GM18511 (cell line): ENCODE measurements around the gene ARHGEF19.

Experiments
- ATAC-seq: cut with Tn5 transposase; IDR thresholded peaks from one replicate; pipeline ENCODE4 v1.9.1; 2021; ENCODE audit warnings: mild to moderate bottlenecking, moderate library complexity; ENCODE audit not compliant: unreplicated experiment

ARHGEF19 gene

DNA sequence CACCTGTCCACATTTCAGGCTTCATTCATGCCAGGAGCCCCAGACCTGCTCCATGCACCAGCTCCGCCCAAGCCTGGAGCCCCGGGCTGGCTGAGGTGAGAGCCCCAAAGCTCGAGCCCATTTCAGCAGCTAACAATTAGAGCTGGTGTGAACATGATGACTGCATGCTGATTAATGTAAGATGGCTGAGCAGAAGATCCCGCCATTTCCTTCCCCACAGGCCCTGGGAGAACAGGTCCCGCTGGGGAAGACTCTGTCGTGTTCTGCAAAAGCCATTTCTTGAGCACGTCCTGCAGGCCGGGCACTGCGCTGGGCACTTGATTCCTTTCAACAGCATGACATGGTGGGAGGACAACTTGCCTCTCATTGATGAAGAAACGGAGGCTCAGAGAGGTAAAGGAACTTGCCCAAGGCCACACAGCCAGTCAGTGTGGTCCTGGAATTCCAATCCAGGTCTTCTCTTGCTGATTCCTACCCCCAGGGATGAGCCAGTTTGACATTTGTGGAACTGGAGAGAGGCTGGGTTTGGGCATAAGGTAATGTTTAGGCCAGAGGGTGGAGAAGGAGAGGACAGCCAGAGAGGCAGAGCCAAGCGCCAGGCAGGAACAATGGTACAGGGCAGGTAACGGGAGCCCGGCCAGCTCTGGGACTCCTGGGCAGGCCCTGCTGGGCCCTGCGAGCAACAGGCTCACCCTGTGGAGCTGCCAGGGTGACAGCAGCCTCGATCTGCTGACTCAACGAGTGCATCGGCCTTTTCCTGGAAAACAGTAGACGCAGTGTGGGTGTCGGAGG is 28.5 kb downstream of the ARHGEF19 start:
- no peak for ATAC-seq

DNA sequence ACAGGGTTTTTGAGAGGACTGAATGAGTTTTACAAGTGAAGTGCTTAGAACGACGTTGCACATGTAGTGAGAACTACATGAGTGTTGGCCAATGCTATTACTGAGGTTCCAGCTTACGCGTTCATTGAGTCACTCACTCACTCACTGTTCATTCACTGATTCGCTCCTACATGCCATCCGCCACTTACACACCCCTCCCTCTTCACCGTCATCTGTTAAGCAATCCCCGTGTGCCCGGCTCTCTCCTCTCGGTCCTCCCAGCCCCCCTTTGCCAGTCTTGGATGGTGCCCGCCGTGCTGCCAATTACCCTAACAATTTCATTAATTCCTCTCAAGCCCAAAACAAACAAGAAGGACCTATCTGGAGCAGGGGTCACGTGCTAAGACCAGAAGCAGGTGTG is 29.3 kb downstream of the ARHGEF19 start:
- no peak for ATAC-seq

DNA sequence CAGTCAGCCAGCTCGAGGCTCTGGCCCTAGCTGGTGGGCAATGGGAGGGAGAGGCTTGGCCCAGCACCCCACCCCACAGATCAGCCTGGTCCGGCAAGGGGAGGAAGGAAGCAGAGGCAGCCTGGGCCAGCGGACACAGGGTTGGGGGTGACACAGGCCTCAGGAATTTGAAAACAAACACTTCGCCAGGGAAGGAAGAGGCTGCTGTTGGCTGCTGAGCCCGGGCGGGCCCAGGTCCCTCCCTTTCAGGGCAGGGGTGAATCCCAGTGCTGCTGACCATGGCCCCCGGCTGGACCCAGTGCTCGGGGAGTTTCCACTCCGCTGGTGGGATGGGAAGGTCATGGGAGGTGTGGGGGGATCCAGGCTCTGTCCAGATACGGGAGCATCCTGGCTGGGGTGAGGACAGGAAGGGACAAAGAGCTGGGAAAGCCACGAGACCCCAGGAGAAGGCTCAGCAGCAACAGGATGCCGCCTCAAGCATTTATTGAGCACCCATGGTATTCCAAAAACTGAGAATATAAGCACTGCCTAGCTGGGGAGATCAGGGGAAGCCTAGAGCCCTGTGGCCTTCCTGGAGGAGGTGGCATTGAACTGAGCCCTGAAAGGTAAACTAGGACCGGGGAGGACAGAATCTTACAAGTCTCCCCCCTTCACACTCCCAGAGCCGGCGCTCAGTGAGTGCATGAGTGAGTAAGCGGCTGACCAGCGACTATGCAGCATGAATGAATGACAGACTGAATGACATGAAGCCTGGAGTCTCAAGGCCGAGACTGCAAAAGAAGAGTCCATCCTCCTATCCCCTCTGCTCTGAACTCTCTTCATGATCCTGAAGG is 30.3 kb downstream of the ARHGEF19 start:
- ATAC-seq, result no peak

DNA sequence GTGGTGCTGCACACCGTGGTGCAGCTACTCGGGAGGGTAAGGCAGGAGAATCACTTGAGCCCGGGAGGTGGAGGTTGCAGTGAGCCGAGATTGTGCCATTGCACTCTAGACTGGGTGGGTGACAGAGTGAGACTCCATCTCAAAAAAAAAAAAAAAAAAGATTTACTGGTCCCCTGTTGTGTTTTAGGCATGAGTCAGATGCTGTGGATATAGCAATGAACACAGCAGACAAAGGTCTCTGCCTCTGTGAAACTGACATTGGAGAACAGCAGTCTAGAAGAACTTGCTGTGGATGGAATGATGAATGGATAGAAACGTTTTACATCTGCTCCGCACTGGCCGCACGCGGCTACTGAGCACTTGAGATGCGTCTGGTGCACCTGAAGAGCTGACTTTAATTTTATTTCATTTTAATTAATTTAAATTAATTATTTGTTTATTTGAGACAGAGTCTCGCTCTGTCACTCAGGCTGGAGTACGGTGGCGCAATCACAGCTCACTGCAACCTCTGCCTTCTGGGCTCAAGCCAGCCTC is 32.1 kb downstream of the ARHGEF19 start:
- ATAC-seq, result no peak

DNA sequence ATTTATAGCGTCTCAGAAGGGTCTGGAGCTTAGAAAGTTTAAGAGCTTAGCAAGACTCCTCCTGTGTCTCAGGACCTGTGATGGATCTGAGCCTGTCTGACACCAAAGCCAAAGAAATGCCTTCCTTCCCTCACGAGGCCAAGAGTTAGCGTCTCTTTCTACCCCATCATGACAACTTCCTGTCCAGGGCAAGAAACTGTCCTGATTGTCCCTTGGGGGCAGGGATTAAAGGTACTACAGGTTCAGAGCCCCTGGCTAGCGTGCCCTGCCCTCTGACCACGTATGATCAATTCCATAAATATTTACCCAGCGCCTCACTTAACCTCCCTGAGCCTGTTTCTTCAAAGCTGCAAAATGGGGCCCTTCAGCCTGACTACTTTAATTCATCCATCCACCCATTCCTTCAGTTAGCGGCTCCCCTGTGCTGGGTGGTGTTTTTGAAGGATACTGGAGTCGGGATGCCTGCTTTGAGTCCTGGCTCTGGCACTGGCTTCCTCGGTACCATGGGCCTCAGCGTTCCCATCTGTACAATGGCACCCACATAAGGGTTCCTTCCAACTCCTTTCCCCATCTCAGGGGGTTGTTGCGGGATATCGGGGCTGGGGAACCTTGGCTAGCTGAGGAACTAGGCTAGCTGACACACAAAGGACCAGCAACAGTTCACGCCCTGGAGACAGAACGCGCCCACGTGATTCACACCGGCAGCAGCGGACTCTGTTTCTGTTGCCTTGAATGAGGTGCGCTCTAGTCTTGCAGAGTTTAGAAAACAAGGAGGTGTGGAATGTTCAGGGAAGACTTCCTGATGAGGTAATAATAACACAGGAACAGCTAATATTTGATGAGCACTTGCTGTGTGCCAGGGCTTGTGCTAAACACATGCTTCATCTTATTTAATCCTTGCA is 33.6 kb downstream of the ARHGEF19 start:
- no peak for ATAC-seq

DNA sequence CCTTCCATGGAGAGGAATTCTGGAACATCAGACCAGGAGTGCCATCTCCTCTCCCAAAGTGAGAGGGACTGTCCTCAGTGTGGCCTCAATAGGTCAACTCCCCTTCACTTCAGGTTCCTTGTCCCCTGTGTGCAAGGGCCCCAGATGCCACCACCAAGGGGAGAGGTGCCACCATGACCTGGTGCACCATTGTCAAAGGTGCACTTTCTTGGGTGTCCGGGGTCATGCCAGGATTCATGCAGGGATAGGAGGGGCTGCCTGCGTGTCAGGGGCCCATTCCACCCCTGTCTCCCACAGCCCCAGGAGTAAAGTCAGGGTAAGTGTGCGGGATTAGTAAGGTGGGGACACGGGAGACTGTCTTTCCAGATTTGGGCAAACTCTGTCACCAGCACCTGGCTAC is 35.1 kb downstream of the ARHGEF19 start:
- no peak for ATAC-seq

DNA sequence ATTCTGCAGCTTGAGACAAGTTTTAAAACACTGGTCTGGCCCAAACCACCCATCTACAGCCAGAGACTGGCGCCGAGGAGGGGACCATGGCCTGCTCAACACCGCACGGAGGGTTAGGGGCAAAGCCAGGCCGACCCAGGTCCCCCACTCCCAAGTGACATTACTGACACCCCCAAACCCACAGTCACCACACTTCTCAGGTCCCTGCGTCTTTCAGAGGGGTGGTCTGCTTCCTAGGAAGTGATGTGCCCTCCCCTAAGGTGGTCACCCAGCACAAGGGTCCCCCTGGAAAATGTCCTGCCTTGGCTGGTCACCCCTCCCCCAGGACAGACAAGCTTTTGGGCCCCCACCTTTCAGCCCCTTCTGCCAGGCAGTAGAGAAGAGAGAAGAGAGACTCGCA is 35.8 kb downstream of the ARHGEF19 start:
- no peak for ATAC-seq

DNA sequence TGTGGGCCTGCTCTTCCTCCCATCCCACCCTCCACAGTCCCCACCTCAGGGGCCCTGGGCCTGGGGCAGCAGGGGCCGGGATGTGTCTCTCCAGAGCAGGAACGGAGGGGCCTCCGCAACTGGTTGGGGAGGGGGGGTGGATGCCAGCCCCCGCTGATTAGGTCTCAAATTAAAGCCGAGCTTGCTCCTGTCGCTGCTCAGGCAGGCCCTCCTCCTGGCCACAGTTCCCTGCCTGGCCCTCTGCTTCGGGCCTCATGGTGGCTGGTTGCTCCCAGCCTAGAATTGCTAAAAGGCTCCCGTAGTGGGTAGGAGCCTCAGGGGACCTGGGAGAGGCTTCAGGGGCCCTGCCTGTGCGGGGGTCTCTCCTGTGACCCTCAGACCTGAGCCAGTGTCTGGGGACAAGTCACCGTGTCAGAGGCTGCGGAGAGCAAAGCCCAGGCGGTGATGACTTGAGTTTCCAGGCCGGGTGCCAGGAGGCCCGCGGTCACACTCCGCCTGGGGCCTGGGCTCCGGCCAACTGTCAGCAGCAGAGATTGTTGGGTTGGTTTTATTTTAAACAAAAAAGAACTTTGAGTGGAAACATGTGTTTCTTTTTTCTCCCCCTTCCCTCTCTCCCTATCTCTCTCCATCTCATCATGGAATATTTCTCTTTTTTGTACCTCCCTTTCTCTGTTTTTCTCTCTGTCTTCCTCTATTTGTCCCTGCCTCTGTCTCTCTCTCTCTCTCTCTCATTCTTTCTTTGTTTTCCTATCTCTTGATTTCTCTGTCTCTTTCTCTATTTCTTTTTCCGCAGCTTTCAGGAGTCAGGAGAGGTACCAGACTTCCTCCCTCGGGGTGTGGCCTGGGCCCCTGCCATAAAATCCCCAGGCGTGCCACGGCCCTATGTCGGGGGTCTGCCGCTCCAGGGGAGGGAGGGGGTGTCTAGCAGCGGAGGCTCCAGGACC is 36.6 kb downstream of the ARHGEF19 start:
- ATAC-seq, result no peak

DNA sequence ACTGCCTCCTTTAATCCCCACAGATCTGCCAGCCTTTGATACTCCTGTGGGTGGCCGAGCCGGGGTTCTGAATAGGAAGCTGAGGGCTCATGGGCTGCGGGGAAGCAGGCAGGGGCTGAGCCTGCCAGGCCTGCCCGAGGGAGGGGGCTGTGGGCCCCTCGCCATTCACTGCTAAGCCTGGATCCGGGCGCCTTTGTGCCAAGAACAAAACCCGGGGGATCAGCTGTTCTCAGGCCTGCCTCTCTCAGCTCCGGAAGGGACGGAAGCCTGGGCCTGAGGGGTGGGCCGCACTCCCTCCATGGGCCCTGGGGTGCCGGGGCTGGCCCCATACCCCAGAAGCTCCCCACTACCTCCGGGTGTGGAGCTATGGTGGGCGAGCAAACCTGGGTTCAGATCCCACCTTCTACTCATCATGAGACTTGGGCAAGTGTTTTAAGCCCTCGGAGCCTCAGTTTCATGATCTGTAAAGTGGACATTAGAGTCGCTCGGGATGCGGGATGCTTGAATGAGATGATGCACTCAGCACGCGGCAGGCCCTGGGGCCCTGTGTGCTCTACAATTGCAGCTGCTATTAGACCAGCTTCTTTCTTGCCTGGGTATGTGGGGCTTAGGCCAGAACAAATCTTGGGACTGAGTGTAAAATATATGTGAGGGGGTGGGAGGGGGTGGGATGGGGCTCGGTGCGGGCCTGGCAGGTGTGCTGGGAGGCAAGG is 37.4 kb downstream of the ARHGEF19 start:
- ATAC-seq, result no peak

DNA sequence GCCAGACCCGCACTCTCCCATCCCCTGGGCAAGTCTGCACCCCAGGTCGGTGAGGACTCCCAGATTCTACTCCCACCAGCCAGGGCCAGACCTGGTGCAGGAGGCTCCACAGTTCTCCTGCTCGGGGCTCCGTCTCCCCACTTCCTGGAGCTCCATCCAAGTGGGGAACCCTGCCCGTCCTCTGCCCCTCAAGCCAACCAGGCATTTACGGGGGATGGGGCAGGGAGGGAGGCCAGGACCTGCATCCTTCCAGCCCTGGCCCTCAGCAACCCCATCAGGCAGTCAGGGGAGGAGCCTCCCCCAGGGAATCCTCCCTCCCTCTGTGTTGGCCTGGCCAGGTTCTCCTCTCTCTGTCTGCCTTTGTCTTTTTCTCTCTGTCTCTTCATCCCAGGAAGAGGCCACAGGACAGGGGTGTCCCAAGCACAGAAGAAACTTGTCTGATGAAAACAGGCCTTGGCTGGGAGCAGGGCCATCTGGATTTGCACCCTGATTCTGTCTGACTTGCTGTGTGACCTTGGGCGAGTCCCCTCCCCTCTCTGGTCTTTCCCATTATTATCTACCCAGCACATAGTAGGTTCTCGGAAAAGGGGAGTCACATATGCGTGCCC is 38.1 kb downstream of the ARHGEF19 start:
- ATAC-seq, result no peak

DNA sequence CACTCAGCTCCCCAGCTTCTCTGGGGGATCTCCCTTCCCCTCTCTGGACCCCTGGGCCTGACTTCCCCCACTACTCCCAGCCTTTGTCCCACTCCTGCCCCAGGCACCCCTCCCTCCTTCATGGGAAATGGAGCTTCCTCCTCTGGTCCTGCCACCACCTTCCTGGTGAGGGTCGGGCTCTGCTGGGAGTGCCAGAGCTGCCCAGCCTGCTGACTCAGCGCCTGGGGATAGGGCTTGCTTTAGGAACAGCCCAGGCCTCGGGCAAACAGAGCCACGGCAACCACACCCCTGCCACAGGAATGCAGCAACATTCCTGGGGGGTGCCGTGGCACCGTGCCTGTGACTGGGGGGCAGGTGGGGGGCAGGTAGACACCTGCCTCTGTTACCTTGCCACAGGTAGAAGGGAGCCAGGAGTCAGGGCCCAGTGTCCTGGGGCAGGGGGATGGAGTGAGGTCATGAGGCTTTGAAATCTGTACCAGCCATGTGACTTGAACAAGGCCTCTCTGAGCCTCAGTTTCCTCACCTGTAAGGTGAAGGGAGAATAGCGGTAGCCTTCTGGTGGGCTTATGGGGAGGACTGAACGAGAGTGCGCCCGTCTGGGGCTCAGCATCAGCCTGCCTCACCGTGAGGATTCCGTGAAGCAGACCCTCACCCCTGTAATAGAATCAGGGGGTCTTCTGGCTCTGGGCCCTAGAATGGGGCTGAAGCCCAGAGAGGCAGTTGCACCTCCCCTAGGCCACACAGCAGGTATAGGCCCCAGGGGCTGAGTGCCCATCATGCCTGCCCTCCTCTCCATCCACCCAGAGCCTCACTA is 38.8 kb downstream of the ARHGEF19 start:
- ATAC-seq, result no peak

DNA sequence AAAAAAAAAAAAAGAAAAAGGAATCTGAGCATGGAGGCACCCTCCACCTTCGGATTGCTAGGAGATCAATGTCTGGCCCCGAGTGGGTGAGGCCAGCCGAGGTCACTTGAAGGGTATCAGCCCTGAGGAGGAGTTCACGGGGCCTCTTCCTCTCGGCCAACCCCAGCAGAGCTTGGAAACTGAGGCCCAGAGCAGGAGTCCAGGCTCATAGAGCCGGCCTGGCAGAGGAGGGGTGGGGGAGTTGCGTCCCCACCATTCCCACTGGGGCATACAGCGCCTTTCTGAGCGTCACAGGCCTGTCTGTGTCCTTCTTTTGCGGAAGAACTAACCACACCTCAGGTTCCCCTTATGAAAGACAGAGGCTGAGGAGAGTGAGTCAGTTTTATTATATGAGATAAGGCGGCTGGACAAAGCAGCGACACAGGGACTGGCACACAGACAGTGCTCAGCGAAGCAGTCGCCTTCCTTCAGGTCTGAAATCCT is 39.4 kb downstream of the ARHGEF19 start:
- no peak for ATAC-seq

DNA sequence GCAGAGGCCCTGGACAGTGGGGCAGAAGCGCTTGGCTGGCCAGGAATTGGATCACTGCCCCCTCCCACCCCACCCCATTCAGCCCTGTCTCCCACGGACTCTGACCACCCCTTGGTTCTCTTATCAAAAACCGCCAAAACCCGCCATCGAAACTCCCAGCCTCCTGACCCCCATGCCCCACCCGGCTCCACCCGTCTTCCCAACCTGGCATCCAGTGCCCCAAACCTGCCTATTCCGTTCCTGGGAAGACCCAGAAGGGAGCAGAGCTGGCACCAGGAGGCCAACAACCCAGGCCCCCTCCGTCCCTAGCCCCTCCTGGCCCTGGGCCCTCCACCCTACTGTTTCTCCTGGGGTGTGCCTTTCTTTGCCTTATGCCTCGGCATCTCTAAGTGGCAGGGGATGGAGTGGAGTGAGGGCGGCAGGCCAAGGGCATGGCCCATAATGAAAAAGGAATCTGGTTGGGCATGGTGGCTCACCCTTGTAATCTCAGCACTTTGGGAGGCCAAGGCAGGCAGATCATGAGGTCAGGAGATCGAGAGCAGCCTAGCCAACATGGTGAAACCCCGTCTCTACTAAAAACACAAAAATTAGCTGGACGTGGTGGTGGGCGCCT is 40.1 kb downstream of the ARHGEF19 start:
- ATAC-seq, result no peak

DNA sequence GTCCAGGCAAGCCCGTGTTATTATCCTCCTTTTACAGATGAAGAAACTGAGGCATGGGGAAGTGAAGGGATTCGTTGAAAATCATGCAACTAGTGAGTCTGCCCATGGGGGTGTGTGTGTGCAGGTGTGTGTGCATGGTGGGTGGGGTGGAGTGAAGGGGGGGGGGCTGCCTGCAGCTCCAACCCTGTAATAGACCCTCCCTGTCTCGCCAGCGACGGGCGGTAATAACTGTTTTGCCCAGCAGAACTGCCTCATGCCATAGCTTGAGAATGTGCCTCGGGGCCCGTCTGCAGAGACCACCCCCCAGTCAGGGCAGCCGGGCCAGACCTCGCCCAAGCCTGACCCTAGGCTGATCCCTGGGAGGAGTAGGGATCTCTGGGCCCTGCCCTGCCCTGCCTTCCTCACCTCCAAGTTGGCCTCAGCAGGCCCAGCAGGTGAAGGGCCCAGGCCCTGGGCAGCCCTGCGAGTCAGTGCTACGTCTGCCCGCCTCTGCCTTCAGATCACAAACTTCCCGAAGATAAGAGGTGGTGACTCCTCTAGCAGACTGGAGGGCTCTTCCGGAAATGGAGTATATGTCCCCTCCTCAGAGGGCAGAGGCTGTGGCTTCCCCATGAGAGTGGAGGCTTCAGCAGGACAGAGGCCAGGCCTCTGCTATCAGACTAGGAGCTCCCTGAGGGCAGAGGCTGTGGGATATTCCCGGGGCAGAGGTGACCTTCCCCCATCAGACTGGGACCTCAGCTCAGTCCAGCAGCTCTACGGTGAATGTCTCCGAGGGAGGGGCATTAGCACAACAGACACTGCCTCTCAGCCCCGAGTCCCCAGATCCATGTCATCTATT is 40.9 kb downstream of the ARHGEF19 start:
- ATAC-seq, result no peak

DNA sequence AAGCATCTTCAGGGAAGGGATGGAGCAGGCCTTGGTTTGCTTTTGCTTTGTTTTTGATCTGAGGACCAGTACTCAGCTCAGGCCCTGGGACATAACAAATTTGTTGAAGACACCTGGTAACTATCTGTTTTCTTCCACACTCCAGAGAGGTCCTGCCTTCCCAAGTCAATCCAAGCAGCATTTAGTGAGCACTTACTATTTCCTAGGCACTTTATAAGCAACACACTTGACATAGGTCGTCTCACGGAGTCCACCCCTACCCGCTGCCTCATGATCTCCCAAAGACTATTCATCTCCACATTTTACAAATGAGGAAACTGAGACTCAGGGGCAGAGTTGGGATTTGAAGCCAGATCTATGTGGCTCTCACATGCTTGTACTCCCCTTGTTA is 42.2 kb downstream of the ARHGEF19 start:
- ATAC-seq, result no peak

DNA sequence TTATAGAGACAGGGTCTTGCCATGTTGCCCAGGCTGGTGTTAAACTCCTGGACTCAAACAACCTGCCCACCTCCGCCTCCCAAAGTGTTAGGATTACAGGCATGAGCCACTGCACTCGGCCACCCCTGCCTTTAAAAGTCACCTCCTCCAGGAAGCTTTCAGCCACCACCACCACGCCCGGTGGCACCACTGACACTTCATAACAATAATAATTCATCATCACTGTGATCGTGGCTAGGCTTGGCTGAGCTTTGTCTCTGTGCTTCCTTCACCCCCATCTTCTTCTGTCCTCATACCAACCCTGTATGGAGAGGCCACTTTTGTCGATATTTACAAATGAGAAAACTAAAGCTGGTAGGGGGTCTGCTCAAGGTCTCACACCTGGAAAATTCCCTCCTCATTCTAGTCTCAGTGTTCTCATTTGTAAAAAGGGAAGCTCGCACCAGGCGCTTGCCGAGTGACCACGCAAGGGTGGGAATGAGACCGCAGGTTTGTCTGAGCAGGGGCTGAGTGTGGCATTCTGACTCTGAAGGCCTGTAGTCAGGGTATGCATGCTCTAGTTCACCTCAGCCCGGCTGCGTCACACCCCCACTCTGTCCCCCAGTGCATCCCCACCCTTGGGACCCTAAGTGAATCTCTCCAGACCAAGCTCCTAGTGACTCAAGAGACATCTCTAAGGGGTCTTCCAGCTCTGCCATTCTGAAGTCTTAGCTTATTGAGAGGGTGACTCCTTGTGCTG is 43.7 kb downstream of the ARHGEF19 start:
- no peak for ATAC-seq
